Measurements from ENCODE around the gene MEN1. TPM values are rescaled to one million over a fixed set of nuclear protein-coding genes. Genes with fewer than 3 reads are reported as not detected.

Gene MEN1
- total and polyA plus RNA-seq, 2 of the 13 experiments (the other 11 are each of a cell fraction or from before 2014, with no cell fraction given), result 20.5 to 27.3 TPM

GRCh38 chr11:64810271-64810890 lies at the start of gene MEN1 (continued):
- TF ChIP-seq EP300 (IDR thresholded peaks at IDR 0.05; ENCODE audit: low read depth in 2 of 2, low read length in 2 of 2), result no peak
- TF ChIP-seq EP300 (CRISPR knock-in tag; IDR thresholded peaks at IDR 0.05; ENCODE audit: borderline replicate concordance), result no peak
- no peak for TF ChIP-seq CREB3 (CRISPR knock-in tag; IDR thresholded peaks at IDR 0.05)
- TF ChIP-seq RNF2 (conservative IDR thresholded peaks at IDR 0.05; ENCODE audit: low read depth), result no peak
- no peak for TF ChIP-seq ARNT (IDR thresholded peaks at IDR 0.05)
- TF ChIP-seq PAX8 (CRISPR knock-in tag; IDR thresholded peaks at IDR 0.05; ENCODE audit: borderline replicate concordance), result no peak
- peak; percentile 83; the same call in 1 of the 2 replicates for TF ChIP-seq ZNF556 (CRISPR knock-in tag; IDR thresholded peaks at IDR 0.05; ENCODE audit: borderline replicate concordance)
- TF ChIP-seq ZNF614 (CRISPR knock-in tag; IDR thresholded peaks at IDR 0.05; ENCODE audit: borderline replicate concordance), result no peak
- TF ChIP-seq ZNF800 (CRISPR knock-in tag; IDR thresholded peaks at IDR 0.05), result peak; percentile 57; the same call in 1 of the 2 replicates
- no peak for TF ChIP-seq ZNF337 (CRISPR knock-in tag; IDR thresholded peaks at IDR 0.05; ENCODE audit: borderline replicate concordance, low read depth)
- peak; percentile 19; the same call in 1 of the 2 replicates for TF ChIP-seq NR2F6 (IDR thresholded peaks at IDR 0.05)
- TF ChIP-seq NR2F6 (CRISPR knock-in tag; IDR thresholded peaks at IDR 0.05), result no peak; the same call in none of the 2 replicates
- no peak for TF ChIP-seq DNMT3B (CRISPR knock-in tag; conservative IDR thresholded peaks at IDR 0.05)
- TF ChIP-seq PHF20 (CRISPR knock-in tag; IDR thresholded peaks at IDR 0.05), result peak; percentile 57
- TF ChIP-seq ZBTB21 (CRISPR knock-in tag; IDR thresholded peaks at IDR 0.05), result no peak
- TF ChIP-seq NBN (conservative IDR thresholded peaks at IDR 0.05), result no peak
- no peak for TF ChIP-seq ARID3A (IDR thresholded peaks at IDR 0.05; ENCODE audit: low read depth, low read length)
- TF ChIP-seq SP1 (IDR thresholded peaks at IDR 0.05), result no peak
- peak; percentile 79 for TF ChIP-seq SP1 (CRISPR knock-in tag; IDR thresholded peaks at IDR 0.05)
- TF ChIP-seq PAF1 (CRISPR knock-in tag; IDR thresholded peaks at IDR 0.05), result no peak
- TF ChIP-seq TCF7L2 (IDR thresholded peaks at IDR 0.05; ENCODE audit: low read depth, low read length), result no peak
- TF ChIP-seq IKZF4 (CRISPR knock-in tag; IDR thresholded peaks at IDR 0.05; ENCODE audit: borderline replicate concordance, low read depth, not compliant biosample characterization), result no peak
- no peak for TF ChIP-seq MLLT10 (CRISPR knock-in tag; IDR thresholded peaks at IDR 0.05)
- no peak for TF ChIP-seq KLF11 (CRISPR knock-in tag; IDR thresholded peaks at IDR 0.05)
- TF ChIP-seq ZNF317 (CRISPR knock-in tag; IDR thresholded peaks at IDR 0.05), result no peak
- TF ChIP-seq MEF2D (CRISPR knock-in tag; IDR thresholded peaks at IDR 0.05), result no peak; the same call in 1 of the 2 replicates
- no peak for TF ChIP-seq E2F5 (CRISPR knock-in tag; conservative IDR thresholded peaks at IDR 0.05)

Data from HepG2 (cell line).